GM19455 (cell line): ENCODE measurements around the gene TMEM131.

Source experiments
- ATAC-seq: cut with Tn5 transposase; IDR thresholded peaks from one replicate; pipeline ENCODE4 v1.9.1; 2021; ENCODE audit not compliant: unreplicated experiment

The TMEM131 gene

DNA sequence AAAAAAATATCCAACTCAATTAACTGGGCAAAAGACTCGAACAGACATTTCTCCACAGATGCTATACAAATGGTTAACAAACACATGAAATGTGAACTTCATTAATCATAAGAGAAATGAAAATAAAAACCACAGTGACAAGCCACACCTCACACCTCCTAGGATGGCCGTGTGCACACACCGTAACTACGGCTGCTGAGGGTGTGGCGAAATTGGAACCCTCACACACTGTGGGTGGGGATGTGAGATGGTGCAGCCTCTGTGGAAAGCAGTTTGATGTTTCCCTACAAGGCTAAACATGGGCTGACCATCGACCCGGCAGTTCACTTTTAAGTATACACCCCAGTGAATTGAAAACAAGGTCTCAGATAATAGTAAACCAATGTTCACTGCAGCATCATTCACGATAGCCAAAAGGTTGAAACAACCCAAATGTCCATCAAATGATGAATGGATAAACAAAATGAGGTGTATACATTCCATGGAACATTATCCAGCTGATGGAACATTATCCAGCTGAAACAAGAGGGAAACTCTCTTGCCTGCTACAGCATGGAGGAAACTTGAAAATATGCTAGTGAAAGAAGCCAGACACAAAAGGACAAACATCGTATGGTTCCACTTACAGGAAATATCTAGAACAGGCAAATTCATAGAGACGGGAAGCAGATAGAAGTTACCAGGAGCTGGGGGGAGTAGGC, 250.1 kb downstream of the TMEM131 start:
- no peak for ATAC-seq

DNA sequence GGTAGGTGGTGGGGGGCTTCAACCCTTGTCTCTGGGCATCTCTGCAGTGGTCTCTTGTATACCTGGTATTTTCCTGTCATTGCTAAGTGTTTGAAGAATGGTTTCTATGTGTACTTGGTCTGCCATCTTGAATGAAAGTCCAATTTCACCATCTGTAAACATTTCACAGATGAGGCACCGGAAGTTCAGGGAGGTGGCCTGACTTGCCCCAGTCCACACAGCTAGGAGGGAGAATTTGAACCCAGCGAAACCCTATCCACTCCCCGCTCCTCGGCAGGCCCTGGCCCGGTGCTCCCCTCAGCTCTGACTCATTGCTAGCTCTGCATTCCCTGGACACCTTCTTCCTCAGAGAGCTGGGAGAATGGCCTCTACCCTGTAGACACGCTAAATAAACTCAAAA, 251.8 kb downstream of the TMEM131 start:
- ATAC-seq, result no peak

DNA sequence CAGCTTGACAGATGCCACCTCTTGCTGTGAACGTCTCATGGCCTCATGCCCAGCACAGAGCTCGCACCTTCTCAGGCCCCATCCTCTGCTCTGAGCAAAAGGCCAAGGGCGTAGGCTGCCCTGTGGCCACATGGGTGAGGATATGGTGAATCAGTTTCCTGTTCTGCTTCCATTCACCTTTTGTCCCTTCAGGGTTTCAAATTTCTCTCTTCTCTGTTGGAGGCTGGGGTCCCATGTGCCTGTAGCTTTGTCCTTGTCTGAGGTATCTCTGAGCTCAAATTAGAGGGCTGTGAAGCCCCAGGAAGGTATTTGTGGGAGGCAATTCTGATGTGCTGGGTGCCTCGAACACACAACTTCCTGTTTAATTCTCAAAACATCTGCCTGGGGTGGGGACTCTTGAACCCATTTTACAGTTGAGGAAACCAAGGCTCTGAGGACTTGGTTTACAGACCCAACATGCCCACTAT, 253.3 kb downstream of the TMEM131 start:
- ATAC-seq, result no peak

DNA sequence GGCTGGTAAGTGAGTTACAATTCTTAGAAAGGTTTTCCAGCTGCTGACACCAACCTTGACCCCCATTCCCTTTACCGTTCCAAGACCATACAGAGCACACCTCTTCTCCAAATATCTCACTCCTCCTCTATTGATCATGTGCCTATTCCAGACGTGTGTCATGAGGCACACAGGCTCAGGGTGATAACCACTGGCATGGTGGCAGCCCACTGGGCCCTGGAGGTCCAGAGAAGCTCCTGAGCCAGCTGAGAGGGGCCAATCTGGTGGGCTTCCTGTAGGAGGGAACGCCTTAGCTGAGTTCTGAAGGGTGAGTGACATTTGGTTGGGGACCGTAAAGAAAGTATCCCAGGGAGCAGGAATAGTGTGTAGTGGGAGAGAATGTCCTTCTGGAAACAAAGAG, 254.1 kb downstream of the TMEM131 start:
- no peak for ATAC-seq

DNA sequence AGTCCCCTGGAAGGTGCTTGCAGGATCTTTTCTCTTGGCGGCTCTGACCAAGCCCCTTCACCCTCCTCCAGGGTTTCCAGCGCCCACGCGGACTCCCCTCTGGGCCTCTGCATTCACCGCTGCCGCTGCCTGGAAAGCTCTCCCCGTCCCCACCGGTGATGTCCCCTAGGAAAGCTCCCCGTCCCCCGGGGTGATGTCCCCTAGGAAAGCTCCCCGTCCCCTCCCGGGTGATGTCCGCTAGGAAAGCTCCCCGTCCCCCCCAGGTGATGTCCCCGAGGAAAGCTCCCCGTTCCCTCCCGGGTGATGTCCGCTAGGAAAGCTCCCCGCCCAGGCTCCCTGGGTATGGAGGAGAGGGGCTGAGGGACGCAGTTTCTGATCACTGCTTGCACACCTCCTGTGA, 254.5 kb downstream of the TMEM131 start:
- ATAC-seq, result no peak

DNA sequence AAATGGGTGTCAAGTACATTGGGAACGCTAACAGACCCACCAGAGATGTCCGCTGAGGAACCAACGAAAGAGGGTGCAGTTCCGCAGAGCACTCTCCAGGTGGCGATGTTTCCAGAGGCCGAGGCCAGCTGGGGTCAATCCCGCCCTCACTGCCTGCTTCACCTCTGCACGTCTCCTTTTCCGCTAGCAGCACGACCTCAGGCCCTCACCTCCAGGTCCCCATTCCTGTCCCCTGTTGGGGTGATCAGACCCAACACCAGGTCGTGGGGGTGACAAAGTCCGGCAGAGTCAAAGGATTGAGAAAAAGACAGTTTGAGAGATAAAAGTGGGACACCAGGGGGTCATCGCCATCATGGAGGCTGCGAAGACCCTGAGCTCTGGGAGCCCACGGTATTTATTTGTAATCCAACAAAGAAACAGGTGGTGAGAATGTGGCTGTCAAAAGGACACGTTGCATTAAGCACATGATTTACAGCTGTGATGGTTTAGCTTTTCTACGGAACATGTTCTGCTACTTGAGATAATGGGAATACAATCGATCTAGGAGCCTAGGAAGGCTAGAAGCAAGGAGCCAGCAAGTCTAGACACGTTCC, 255.1 kb downstream of the TMEM131 start:
- no peak for ATAC-seq

DNA sequence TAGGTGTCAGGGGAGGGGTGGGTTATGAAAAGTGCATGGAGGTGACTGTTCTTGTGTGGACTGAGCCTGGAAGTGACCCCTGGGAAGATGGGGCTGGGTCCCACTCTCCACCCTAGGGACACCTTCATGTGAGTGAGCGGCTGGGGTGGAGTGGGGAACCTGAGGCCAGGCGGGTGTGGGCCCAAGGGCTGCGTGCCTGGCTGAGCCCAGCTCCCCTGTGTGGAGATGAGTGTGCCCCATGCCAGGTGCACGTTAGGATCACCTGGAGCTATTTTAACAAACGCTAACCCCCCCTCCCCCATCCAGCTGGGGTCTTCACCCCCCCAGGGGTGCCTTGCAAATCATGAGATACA, 255.9 kb downstream of the TMEM131 start:
- no peak for ATAC-seq

DNA sequence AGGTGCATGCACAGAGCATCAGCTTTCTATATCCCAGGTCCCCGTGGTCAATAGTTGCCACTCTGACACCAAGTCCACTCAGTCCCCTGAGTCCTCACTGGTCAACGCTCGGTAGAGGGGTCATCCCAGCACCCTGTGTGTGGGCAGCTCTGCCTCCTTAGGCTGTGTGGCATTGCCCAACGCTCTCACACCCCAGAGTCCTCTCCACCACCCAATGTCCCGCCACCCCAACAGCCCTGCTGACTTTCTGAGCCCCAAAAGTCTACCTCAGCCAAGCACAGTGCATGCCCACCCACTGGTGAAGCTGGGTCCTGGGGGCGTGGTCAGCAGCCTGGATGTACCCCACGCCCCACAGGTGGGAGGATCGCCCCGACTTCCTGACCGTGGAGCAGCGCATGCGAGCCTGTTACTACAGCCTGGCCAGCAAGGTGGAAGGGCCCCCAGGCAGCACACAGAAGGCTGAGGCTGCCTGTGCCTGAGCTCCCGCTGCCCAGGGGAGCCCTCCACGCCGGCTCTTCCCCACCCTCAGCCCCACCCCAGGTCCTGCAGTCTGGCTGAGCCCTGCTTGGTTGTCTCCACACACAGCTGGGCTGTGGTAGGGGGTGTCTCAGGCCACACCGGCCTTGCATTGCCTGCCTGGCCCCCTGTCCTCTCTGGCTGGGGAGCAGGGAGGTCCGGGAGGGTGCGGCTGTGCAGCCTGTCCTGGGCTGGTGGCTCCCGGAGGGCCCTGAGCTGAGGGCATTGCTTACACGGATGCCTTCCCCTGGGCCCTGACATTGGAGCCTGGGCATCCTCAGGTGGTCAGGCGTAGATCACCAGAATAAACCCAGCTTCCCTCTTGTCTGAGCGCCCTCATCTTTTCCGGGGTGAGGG, 256.5 kb downstream of the TMEM131 start:
- ATAC-seq, result no peak

DNA sequence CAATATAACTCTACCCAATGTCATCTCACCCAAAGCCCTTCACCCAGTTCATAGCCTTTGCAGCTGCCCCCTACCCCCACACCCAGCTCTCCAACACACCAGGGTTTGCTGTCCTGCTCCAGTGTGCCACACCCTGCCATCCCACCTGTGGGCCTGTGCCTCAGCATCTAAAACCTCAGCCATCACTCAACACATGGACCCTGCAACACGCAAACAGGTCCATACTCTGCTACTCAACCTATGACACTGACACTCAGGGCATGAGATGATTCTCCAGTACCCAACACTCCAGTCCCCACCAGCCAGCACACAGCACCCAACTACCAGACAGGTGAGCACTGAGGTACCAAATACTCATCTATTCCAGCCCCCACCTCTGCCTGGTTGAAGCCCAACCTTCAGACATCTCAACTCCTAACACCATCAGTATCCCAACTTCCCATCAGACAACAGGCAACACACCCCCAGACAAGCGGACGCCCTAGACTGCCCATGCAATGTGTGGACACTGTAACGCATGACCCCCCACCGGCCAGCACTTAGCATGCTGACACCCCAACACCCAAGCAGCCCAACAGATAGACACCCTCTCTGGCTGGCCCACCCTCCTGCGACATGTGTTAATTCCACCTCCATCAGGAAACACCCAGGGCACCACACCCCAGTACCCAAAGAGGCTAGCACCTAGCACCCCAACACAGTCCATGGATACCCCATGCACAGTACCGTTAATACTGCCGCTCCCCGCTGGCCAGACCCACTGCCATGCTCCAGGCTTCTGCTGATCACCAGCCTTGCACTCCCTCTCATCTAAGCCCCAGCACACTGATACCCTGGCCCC, 257.3 kb downstream of the TMEM131 start:
- no peak for ATAC-seq

DNA sequence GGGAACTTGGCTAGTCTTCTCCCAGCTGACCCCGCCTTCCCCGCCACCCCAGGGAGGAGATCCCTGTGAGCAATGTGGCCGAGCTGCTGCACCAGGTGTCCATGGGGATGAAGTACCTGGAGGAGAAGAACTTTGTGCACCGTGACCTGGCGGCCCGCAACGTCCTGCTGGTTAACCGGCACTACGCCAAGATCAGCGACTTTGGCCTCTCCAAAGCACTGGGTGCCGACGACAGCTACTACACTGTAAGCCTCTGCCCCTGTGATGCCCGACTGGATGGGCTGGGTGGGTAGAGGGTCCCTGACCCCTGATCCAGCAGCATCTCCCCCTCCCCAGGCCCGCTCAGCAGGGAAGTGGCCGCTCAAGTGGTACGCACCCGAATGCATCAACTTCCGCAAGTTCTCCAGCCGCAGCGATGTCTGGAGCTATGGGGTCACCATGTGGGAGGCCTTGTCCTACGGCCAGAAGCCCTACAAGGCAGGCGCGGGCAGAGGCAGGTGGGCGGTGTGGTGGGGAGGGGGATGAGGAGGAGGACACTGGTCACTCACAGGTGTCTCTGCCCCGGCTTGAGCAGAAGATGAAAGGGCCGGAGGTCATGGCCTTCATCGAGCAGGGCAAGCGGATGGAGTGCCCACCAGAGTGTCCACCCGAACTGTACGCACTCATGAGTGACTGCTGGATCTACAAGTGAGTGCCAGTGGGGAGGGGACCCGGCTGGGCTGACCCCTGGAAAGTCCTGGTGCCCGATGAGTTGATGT, 258.1 kb downstream of the TMEM131 start:
- no peak for ATAC-seq

DNA sequence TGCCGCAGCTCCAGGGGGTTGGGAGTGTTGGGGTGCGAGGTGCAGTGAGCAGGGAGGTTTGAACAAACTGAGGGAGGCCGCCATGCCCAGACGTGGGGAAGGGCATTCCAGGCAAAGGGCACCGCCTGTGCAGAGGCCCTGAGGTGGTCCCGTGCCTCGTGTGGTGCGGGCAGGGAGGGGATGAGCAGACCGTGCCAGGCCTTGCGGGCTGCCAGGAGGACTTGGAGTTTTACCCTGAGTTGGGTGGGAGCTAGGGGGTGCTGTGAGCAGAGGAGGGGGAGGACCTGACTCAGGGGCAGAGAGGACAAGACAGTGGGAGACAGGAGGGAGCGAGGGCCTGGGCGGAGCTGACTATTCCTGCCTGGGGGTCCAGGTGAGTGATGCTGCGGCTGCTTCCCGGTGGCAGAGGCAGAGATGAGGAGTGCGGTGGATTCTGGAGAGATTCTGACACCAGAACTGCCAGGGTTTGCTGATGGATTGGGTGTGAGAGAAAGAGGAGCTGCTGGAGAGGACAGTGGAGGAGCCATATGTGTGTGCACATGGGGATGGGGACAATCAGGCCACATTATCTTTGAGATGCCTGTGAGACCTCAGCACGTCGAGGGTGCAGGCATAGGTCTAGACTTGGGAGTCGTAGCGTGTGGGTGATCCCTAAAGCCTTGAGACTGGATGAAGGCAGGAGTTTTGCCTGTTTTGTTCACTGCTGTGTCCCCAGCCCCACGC, 259.0 kb downstream of the TMEM131 start:
- no peak for ATAC-seq

DNA sequence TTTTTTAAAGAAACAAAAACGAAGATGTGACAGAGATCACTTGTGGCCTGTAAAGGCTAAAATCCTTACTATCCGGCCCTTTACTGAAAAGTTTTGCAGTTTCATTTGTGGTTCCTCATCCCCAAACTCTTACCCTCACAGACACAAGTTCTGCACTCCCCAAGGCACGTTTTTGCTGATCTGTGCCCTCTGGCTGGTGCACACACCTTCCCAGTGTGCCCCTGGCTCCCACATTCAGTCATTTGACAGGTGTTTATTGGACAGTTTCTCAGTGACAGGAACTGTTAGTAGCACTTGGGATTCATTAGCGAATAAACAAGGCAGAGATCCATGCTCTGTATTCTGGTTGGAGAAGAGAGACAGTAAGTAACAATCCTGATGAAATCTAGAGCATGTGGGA, 259.6 kb downstream of the TMEM131 start:
- no peak for ATAC-seq

DNA sequence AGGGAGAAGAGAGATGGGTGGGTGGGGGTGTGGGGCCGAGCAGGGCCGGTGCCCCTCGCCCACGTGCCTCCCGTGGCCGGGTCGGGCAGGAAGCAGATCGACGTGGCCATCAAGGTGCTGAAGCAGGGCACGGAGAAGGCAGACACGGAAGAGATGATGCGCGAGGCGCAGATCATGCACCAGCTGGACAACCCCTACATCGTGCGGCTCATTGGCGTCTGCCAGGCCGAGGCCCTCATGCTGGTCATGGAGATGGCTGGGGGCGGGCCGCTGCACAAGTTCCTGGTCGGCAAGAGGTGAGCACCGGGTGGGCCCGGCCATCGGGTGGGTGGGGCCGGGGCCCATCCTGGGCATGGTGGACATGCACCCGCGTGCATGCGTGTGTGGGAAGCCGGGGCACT, 260.6 kb downstream of the TMEM131 start:
- ATAC-seq, result no peak

DNA sequence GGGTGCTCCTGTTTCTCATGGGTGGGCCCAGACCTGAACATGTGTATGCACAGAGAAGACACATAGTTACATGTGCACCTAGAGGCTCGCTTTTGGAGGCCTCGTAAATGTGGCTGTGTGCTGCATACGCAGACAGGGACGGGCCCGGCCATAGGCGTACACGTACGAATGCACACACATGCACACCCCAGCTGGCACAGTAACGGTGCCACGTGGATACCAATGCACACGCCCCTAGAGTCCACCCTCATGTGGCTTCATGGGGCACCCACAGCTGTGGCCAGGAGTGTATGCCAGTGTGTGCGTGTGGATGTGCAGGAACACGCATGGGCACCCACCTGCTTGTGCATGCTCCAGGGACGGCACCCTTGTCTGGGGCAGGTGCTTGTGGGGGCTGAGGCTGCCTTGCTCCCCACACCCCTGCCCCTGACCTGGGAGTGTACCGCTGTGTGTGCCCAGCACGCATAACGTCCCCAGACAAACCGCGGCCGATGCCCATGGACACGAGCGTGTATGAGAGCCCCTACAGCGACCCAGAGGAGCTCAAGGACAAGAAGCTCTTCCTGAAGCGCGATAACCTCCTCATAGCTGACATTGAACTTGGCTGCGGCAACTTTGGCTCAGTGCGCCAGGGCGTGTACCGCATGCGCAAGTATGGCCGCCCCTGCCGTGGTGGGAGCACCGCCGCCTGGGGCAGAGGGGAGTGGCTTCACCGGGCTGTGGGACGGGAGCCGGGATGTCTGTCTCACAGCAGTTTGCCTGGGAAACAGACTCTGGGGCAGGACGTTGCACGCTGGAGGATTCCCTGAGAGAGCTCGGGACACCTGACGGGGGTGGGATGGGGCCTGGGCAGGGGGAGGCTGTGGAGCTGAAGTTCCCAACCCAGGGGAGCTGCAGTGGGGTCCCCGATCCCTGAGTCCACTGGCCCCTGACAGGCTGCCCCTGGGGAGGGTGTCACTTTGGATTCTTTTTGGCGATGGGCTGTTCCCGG, 261.4 kb downstream of the TMEM131 start:
- ATAC-seq, result no peak

DNA sequence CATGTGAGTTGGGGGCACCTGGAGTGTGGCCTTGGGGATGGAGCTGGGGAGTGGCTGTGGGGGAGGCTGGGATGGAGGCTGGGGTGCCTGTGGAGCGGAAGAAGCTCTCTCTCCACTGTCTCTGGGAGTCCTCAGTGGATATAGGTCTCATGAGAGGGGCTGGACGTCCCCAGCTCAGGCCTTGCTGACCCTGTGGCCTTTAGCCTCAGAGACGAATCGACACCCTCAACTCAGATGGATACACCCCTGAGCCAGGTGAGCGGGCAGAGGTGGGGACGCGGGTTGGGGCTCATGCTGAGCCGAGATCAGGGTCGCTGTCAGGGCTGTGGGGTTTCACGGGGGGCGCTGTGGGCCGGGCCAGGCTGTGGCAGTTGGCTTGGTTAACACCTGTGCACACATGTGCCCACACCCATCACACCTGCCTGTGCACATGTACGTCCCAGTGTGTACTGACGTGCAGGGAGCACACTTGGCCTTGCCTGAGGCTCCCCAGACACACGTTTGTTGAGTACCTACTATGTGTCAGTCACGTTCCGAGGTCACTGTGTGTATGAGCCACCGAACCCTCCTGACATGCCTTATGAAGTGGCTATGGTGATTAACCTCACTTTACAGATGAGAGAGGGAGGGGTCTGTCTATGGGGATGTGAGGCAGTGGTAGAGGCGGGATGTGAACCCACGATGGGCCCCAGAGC, 262.3 kb downstream of the TMEM131 start:
- ATAC-seq, result no peak

DNA sequence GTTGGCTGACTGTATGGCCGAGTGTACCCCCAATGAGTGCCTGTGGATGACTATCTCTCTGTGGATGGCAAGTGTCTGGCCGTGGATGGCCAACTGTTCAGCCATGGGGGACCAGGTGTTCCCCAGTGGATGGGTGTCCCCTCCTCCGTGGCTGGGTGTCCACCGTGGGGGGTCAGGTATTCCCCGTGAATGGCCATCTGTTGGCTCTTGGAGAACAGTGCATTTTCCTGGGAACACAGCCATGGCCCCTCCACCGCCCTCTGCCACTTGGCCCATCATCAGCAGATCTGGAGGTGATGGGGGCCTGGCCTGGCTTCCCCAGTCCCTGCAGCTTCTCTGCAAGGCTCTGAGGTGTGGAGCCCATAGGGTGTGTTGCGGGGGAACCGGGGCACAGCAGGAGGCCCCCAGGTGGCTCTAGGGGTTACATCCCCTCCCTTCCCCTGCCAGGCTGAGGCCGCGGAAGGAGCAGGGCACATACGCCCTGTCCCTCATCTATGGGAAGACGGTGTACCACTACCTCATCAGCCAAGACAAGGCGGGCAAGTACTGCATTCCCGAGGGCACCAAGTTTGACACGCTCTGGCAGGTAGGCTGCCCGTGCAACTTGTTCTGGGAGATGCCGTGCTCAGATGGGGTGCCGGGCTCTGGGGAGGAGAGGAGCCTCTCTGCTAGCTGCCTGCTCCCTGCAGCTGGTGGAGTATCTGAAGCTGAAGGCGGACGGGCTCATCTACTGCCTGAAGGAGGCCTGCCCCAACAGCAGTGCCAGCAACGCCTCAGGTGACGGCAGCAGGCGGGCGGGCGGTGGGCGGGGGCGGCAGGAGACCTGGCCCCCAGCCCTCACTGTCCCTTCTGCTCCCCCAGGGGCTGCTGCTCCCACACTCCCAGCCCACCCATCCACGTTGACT, 263.1 kb downstream of the TMEM131 start:
- no peak for ATAC-seq
